HepG2 (cell line): Measurements from ENCODE around the gene PRR22. TPM values are rescaled to one million over a fixed set of nuclear protein-coding genes. Genes with fewer than 3 reads are reported as not detected.
A peak's percentile ranks its signal among the peaks of the same experiment; 100 is the strongest.

Source experiments
- ATAC-seq: fragments of 200-7000 bp; cut with Tn5 transposase; 3 replicates; pipeline ENCODE4 v1.9.1; 2020; ENCODE audit warnings: mild to moderate bottlenecking, moderate library complexity
- BruUV-seq: library from RNA; stranded (reverse); fragments of 400-500 nt; replicated peaks from 2 replicates; lab custom pipeline; 2021; lab: Mats Ljungman, UMichigan
- CTCF ChIA-PET: fragments of 300-600 bp; formaldehyde crosslinking; extraction: SDS; loops from one replicate; lab custom pipeline; 2021; ENCODE audit warnings: low total read pairs, inconsistent platforms, low intra/inter-chr PET ratio; lab: Yijun Ruan, JAX
- POLR2A ChIA-PET: fragments of 350-600 bp; sonication (Branson Sonifier 250); formaldehyde crosslinking; loops from one replicate; lab custom pipeline; 2020; ENCODE audit warnings: antibody characterized with exemption, inconsistent platforms; lab: Yijun Ruan, JAX
- DNase-seq: peaks from one replicate; pipeline ENCODE4 v3.0.0-alpha.2; 2015; ENCODE audit warnings: low spot score
- FAIRE-seq: peaks from 3 replicates; lab custom pipeline; 2011; peaks lifted over from hg19 to GRCh38; lab: Jason Lieb, UNC
- H2AFZ ChIP-seq: one replicate; pipeline ENCODE4 v1.6.1; 2011; ENCODE audit warnings: low read length, inconsistent platforms
- H3K27ac ChIP-seq: fragments of 300-600 bp; 3 replicates; pipeline ENCODE4 v1.8.0; 2011; ENCODE audit warnings: mixed run types, mild to moderate bottlenecking, mixed read lengths, low read length, inconsistent platforms; ENCODE audit not compliant: insufficient read depth; ENCODE audit errors: extremely low read length
- H3K27me3 ChIP-seq, 2 experiments: fragments of 200-600 bp in 1 of 2; 2 replicates in 1 of 2; 3 replicates in 1 of 2; pipeline versions ENCODE4 v1.6.0 to v1.8.0; 2011; ENCODE audit warnings: low read length in 2 of 2, mild to moderate bottlenecking in 2 of 2, moderate library complexity in 2 of 2, inconsistent platforms in 1 of 2; ENCODE audit not compliant: insufficient read depth in 2 of 2, control insufficient read depth in 1 of 2
- H3K36me3 ChIP-seq, 2 experiments: fragments of 200-600 bp in 1 of 2; replicated peaks in 1 of 2; 2 replicates in 1 of 2; 3 replicates in 1 of 2; pipeline versions ENCODE4 v1.5.1 to v1.8.0; 2011; ENCODE audit warnings: low read length in 2 of 2, inconsistent platforms in 1 of 2; ENCODE audit not compliant: insufficient read depth in 2 of 2, control insufficient read depth in 1 of 2
- H3K4me1 ChIP-seq: 2 replicates; pipeline ENCODE4 v1.5.1; 2012; ENCODE audit warnings: low read length, inconsistent platforms; ENCODE audit not compliant: insufficient read depth
- H3K4me2 ChIP-seq: 2 replicates; pipeline ENCODE4 v1.6.0; 2011; ENCODE audit warnings: low read depth, low read length, inconsistent platforms
- H3K4me3 ChIP-seq, 3 experiments: fragments of 200-600 bp in 1 of 3; sonication (generic), shearing (Covaris generic) in 1 of 3; replicated peaks in 1 of 3; 2 replicates each; pipeline ENCODE4 v1.5.1; 2011 to 2016; ENCODE audit warnings: low read length in 3 of 3, inconsistent platforms in 2 of 3, low read depth in 2 of 3, mild to moderate bottlenecking in 2 of 3, control low read depth in 1 of 3, mixed read lengths in 1 of 3; ENCODE audit not compliant: insufficient read depth in 1 of 3
- H3K79me2 ChIP-seq: one replicate; pipeline ENCODE4 v1.6.1; 2011; ENCODE audit warnings: low read length, inconsistent platforms; ENCODE audit not compliant: insufficient read depth
- H3K9ac ChIP-seq: 2 replicates; pipeline ENCODE4 v1.6.0; 2011; ENCODE audit warnings: mild to moderate bottlenecking, low read depth, low read length, inconsistent platforms; ENCODE audit not compliant: insufficient read depth
- H3K9me3 ChIP-seq: 2 replicates; pipeline ENCODE4 v1.5.1; 2012; ENCODE audit warnings: mild to moderate bottlenecking, low read length
- H4K20me1 ChIP-seq: 2 replicates; pipeline ENCODE4 v1.6.0; 2011; ENCODE audit warnings: inconsistent platforms, mild to moderate bottlenecking, low read length, moderate library complexity; ENCODE audit not compliant: insufficient read depth
- ATAD3A ChIP-seq: sonication (generic); formaldehyde crosslinking; IDR thresholded peaks from 2 replicates; pipeline ENCODE4 v1.4.0; 2020; ENCODE audit warnings: missing genetic modification reagents
- CEBPB ChIP-seq: IDR thresholded peaks from 2 replicates; pipeline ENCODE4 v1.6.1; 2011; ENCODE audit warnings: low read depth, low read length, improper control_type of control experiment, borderline replicate concordance
- CEBPG ChIP-seq: IDR thresholded peaks from 2 replicates; pipeline ENCODE4 v1.6.1; 2016
- E2F1 ChIP-seq: sonication (generic); formaldehyde crosslinking; IDR thresholded peaks from 2 replicates; pipeline ENCODE4 v1.5.0; 2020; ENCODE audit warnings: missing genetic modification reagents
- FLYWCH1 ChIP-seq: sonication (generic); formaldehyde crosslinking; IDR thresholded peaks from 2 replicates; pipeline ENCODE4 v1.8.1; 2023; ENCODE audit warnings: mild to moderate bottlenecking, missing genetic modification reagents
- HMGXB4 ChIP-seq, 2 experiments: sonication (generic) in 1 of 2; formaldehyde crosslinking in 1 of 2; IDR thresholded peaks; 2 replicates each; pipeline versions ENCODE4 v1.4.0 to v1.6.1; 2018 to 2020; ENCODE audit warnings: missing genetic modification reagents in 2 of 2, borderline replicate concordance in 1 of 2, low read depth in 1 of 2, mild to moderate bottlenecking in 1 of 2, missing biosample characterization in 1 of 2
- MTA1 ChIP-seq: sonication (generic); formaldehyde crosslinking; IDR thresholded peaks from 2 replicates; pipeline ENCODE4 v1.4.0; 2020; ENCODE audit warnings: missing genetic modification reagents, mild to moderate bottlenecking, borderline replicate concordance
- NRL ChIP-seq: sonication (generic); formaldehyde crosslinking; IDR thresholded peaks from 2 replicates; pipeline ENCODE4 v1.5.0; 2020; ENCODE audit warnings: missing genetic modification reagents, mild to moderate bottlenecking, moderate library complexity, borderline replicate concordance
- PITX1 ChIP-seq: sonication (generic); formaldehyde crosslinking; IDR thresholded peaks from 2 replicates; pipeline ENCODE4 v1.5.1; 2020; ENCODE audit warnings: mild to moderate bottlenecking, missing genetic modification reagents
- RBM39 ChIP-seq: fragments of 200-400 bp; formaldehyde crosslinking; IDR thresholded peaks from one replicate; pipeline ENCODE4 v1.6.1; 2018; ENCODE audit warnings: antibody characterized with exemption, mild to moderate bottlenecking, low read depth, low read length; ENCODE audit not compliant: poor library complexity, severe bottlenecking
- REL ChIP-seq: sonication (generic); formaldehyde crosslinking; conservative IDR thresholded peaks from 2 replicates; pipeline ENCODE4 v1.8.0; 2022; ENCODE audit warnings: mild to moderate bottlenecking, missing genetic modification reagents, moderate library complexity
- RFX1 ChIP-seq: fragments of 450-650 bp; IDR thresholded peaks from 2 replicates; pipeline ENCODE4 v1.6.1; 2017
- SP4 ChIP-seq: sonication (generic); formaldehyde crosslinking; IDR thresholded peaks from 2 replicates; pipeline ENCODE4 v1.8.1; 2023; ENCODE audit warnings: mild to moderate bottlenecking, missing genetic modification reagents
- ZFP90 ChIP-seq: sonication (generic); formaldehyde crosslinking; IDR thresholded peaks from 2 replicates; pipeline ENCODE4 v1.8.0; 2022; ENCODE audit warnings: missing genetic modification reagents, mild to moderate bottlenecking, inconsistent platforms, borderline replicate concordance
- ZFP91 ChIP-seq: sonication (generic); formaldehyde crosslinking; IDR thresholded peaks from 2 replicates; pipeline ENCODE4 v1.9.0; 2022; ENCODE audit warnings: missing genetic modification reagents, mild to moderate bottlenecking, borderline replicate concordance
- ZMYM3 ChIP-seq: sonication (generic); formaldehyde crosslinking; IDR thresholded peaks from 2 replicates; pipeline ENCODE4 v1.5.1; 2020; ENCODE audit warnings: mild to moderate bottlenecking, missing genetic modification reagents
- ZNF333 ChIP-seq: sonication (generic); formaldehyde crosslinking; IDR thresholded peaks from 2 replicates; pipeline ENCODE4 v1.4.0; 2020; ENCODE audit warnings: mild to moderate bottlenecking, missing genetic modification reagents, borderline replicate concordance
- ZNF557 ChIP-seq: sonication (generic); formaldehyde crosslinking; IDR thresholded peaks from 2 replicates; pipeline ENCODE4 v1.4.0; 2020; ENCODE audit warnings: missing genetic modification reagents
- ZNF720 ChIP-seq: sonication (generic); formaldehyde crosslinking; IDR thresholded peaks from 2 replicates; pipeline ENCODE4 v1.4.0; 2020; ENCODE audit warnings: missing genetic modification reagents
- ZNF816 ChIP-seq: sonication (generic); formaldehyde crosslinking; IDR thresholded peaks from 2 replicates; pipeline ENCODE4 v1.8.0; 2022; ENCODE audit warnings: missing genetic modification reagents, mild to moderate bottlenecking, borderline replicate concordance
- WGBS: methylation state at CpG from one replicate; pipeline ENCODE4 v1.1.6; 2017; ENCODE audit warnings: low lambda C conversion rate; 5-methylcytosine and 5-hydroxymethylcytosine counted together
- in situ Hi-C: cut with HindIII; loops from 2 replicates; pipeline ENCODE4 v1.10.0; 2017; ENCODE audit warnings: low pct_unique_long_range_greater_than_20kb; ENCODE audit not compliant: extremely low pct_ligation_motif_present
- intact Hi-C: fragments of 100-400 bp; cut with micrococcal nuclease; formaldehyde crosslinking; loops from one replicate; pipeline ENCODE4 v1.10.0; 2022; ENCODE audit not compliant: unreplicated experiment
- polyA plus RNA-seq, 8 experiments: library from polyadenylated mRNA; depleted of rRNA in 3 of 8; stranded (reverse) in 7 of 8; unstranded in 1 of 8; fragments of >200 nt; fragmentation: Illumina TruSeq in 4 of 8; extraction: Trizol in 4 of 8; gene quantifications; 2 replicates each; pipeline versions ENCODE4 v1.2.1 to v1.2.3, GENCODE V29; 2011 to 2016; ENCODE audit warnings: low read depth in 4 of 8, missing spikeins in 1 of 8, mixed read lengths in 1 of 8; ENCODE audit not compliant: insufficient read depth in 1 of 8
- total RNA-seq, 5 experiments: library from RNA; depleted of rRNA; stranded (reverse); fragments of >200 nt; fragmentation: Illumina TruSeq; extraction: Trizol; gene quantifications; 2 replicates each; pipeline ENCODE4 v1.2.3, GENCODE V29; 2016; ENCODE audit warnings: low read depth in 1 of 5

Gene PRR22
- total and polyA plus RNA-seq, 2 of the 13 experiments (the other 11 are each of a cell fraction or from before 2014, with no cell fraction given) = 0.84 to 2.3 TPM

GRCh38 chr19:5738423-5738822, 46.1 kb downstream of the PRR22 start:
- H3K4me1 ChIP-seq = peaks cover 13% of the 10 kb centered on the region
- H3K4me3 ChIP-seq = no peak overlapping the region
- BruUV-seq = no TSS peak
- no peak for TF ChIP-seq NRL (CRISPR knock-in tag)
- no peak for TF ChIP-seq ZNF720 (CRISPR knock-in tag)
- no peak for TF ChIP-seq ATAD3A (CRISPR knock-in tag)
- no peak for TF ChIP-seq MTA1
- TF ChIP-seq REL (CRISPR knock-in tag) = no peak
- peak; percentile 68 for TF ChIP-seq CEBPG (CRISPR knock-in tag)
- no peak for TF ChIP-seq SP4 (CRISPR knock-in tag)
- TF ChIP-seq ZFP91 = no peak
- TF ChIP-seq RFX1 = peak; percentile 32; the same call in 1 of the 2 replicates
- no peak for TF ChIP-seq E2F1 (CRISPR knock-in tag)
- peak; percentile 89 for TF ChIP-seq CEBPB
- no peak for TF ChIP-seq HMGXB4 (CRISPR knock-in tag; IDR thresholded peaks at IDR 0.05; ENCODE audit: borderline replicate concordance in 1 of 2, low read depth in 1 of 2)
- no peak for TF ChIP-seq ZNF557 (CRISPR knock-in tag)
- no peak for TF ChIP-seq ZMYM3 (CRISPR knock-in tag)
- TF ChIP-seq FLYWCH1 (CRISPR knock-in tag) = no peak
- TF ChIP-seq PITX1 = no peak
- TF ChIP-seq ZFP90 (CRISPR knock-in tag) = no peak
- no peak for TF ChIP-seq RBM39
- TF ChIP-seq ZNF816 (CRISPR knock-in tag) = no peak
- TF ChIP-seq ZNF333 (CRISPR knock-in tag) = no peak
- TF ChIP-seq, all 625 proteins: peak for 3
- H4K20me1 ChIP-seq = no peaks in the 10 kb centered on the region
- in situ Hi-C loops (no loop called here), intact Hi-C loops (no loop called here)
- ATAC-seq (peak; percentile 66; the same call in 2 of the 3 replicates), FAIRE-seq (no peak), DNase-seq (no peak)
- POLR2A ChIA-PET = interaction anchor here (1.0 kb wide), 1 partner anchor 20 kb away, joined by 4 read pairs; no protein-coding TSS in a partner anchor
- no peaks in the 10 kb centered on the region for H3K9me3 ChIP-seq
- no peak overlapping the region for H2AFZ ChIP-seq
- H3K9ac ChIP-seq = no peak overlapping the region
- H3K27ac ChIP-seq = no peak overlapping the region
- CTCF ChIA-PET = no interaction called here
- H3K4me2 ChIP-seq = peak overlapping the region; percentile 27; the same call in 1 of the 2 replicates
- H3K36me3 ChIP-seq = no peaks in the 10 kb centered on the region
- no peaks in the 10 kb centered on the region for H3K79me2 ChIP-seq
- peaks cover 1 to 7% of the 10 kb centered on the region in 2 experiments; a peak in 1 of 5 replicates for H3K27me3 ChIP-seq
- WGBS = 31% methylated on average over 6 of the region's 8 CpGs
